ENCODE data around the gene UMODL1.

UMODL1 gene

GRCh38 chr21:42079939-42080787, 9.0 kb downstream of the UMODL1 start:
- Histone ChIP-seq H3K9me3 (ENCODE audit: control insufficient read depth, low read length) (no peaks in the 10 kb centered on the region), H3K4me1 (ENCODE audit: control insufficient read depth, insufficient read depth, low read length) (no peaks in the 10 kb centered on the region), H3K27me3 (ENCODE audit: control insufficient read depth, insufficient read depth, low read length, poor library complexity, severe bottlenecking) (no peaks in the 10 kb centered on the region), H3K27ac (ENCODE audit: insufficient read depth, low read depth, low read length, poor library complexity, severe bottlenecking) (no peak overlapping the region), H3K36me3 (ENCODE audit: control insufficient read depth, insufficient read depth, low read length) (no peaks in the 10 kb centered on the region), H3K4me3 (ENCODE audit: insufficient read depth, low read depth, low read length) (no peak overlapping the region)
- 91 to 92% methylated on average over 24 to 25 of the region's 25 CpGs for WGBS, 2 experiments

- Histone ChIP-seq H3K4me1 (ENCODE audit: control insufficient read depth, insufficient read depth, low read length) (no peaks in the 10 kb centered on the region), H3K9me3 (ENCODE audit: control insufficient read depth, low read length) (no peaks in the 10 kb centered on the region), H3K27me3 (ENCODE audit: control insufficient read depth, insufficient read depth, low read length, poor library complexity, severe bottlenecking) (no peaks in the 10 kb centered on the region), H3K27ac (ENCODE audit: insufficient read depth, low read depth, low read length, poor library complexity, severe bottlenecking) (no peak overlapping the region), H3K4me3 (ENCODE audit: insufficient read depth, low read depth, low read length) (no peak overlapping the region), H3K36me3 (ENCODE audit: control insufficient read depth, insufficient read depth, low read length) (no peaks in the 10 kb centered on the region)
- 91 to 93% methylated on average over 6 of the region's 6 CpGs for WGBS, 2 experiments
Measured at GRCh38 chr21:42080788-42081083, 9.6 kb downstream of the UMODL1 start.

GRCh38 chr21:42081138-42081537, 10.0 kb downstream of the UMODL1 start:
- Histone ChIP-seq H3K27me3 (ENCODE audit: control insufficient read depth, insufficient read depth, low read length, poor library complexity, severe bottlenecking) (no peaks in the 10 kb centered on the region), H3K4me1 (ENCODE audit: control insufficient read depth, insufficient read depth, low read length) (no peaks in the 10 kb centered on the region), H3K4me3 (ENCODE audit: insufficient read depth, low read depth, low read length) (no peak overlapping the region), H3K9me3 (ENCODE audit: control insufficient read depth, low read length) (no peaks in the 10 kb centered on the region), H3K27ac (ENCODE audit: insufficient read depth, low read depth, low read length, poor library complexity, severe bottlenecking) (no peak overlapping the region), H3K36me3 (ENCODE audit: control insufficient read depth, insufficient read depth, low read length) (no peaks in the 10 kb centered on the region)
- 72% methylated on average over 8 of the region's 8 CpGs for WGBS, 2 experiments

- no peak overlapping the region for H3K27ac ChIP-seq (ENCODE audit: insufficient read depth, low read depth, low read length, poor library complexity, severe bottlenecking)
- H3K9me3 ChIP-seq (ENCODE audit: control insufficient read depth, low read length): no peaks in the 10 kb centered on the region
- H3K4me3 ChIP-seq (ENCODE audit: insufficient read depth, low read depth, low read length): no peak overlapping the region
- no peaks in the 10 kb centered on the region for H3K36me3 ChIP-seq (ENCODE audit: control insufficient read depth, insufficient read depth, low read length)
- H3K4me1 ChIP-seq (ENCODE audit: control insufficient read depth, insufficient read depth, low read length): no peaks in the 10 kb centered on the region
- H3K27me3 ChIP-seq (ENCODE audit: control insufficient read depth, insufficient read depth, low read length, poor library complexity, severe bottlenecking): no peaks in the 10 kb centered on the region
- WGBS, 2 experiments: 86 to 87% methylated on average over 18 of the region's 18 CpGs
Measured at GRCh38 chr21:42081931-42082381, 10.8 kb downstream of the UMODL1 start.

GRCh38 chr21:42082501-42083360, 11.6 kb downstream of the UMODL1 start:
- no peaks in the 10 kb centered on the region for H3K9me3 ChIP-seq (ENCODE audit: control insufficient read depth, low read length)
- H3K4me3 ChIP-seq (ENCODE audit: insufficient read depth, low read depth, low read length): no peak overlapping the region
- 90% methylated on average over 22 of the region's 22 CpGs for WGBS, 2 experiments
- no peak overlapping the region for H3K27ac ChIP-seq (ENCODE audit: insufficient read depth, low read depth, low read length, poor library complexity, severe bottlenecking)
- H3K27me3 ChIP-seq (ENCODE audit: control insufficient read depth, insufficient read depth, low read length, poor library complexity, severe bottlenecking): no peaks in the 10 kb centered on the region
- H3K36me3 ChIP-seq (ENCODE audit: control insufficient read depth, insufficient read depth, low read length): no peaks in the 10 kb centered on the region
- no peaks in the 10 kb centered on the region for H3K4me1 ChIP-seq (ENCODE audit: control insufficient read depth, insufficient read depth, low read length)

- no peak overlapping the region for H3K27ac ChIP-seq (ENCODE audit: insufficient read depth, low read depth, low read length, poor library complexity, severe bottlenecking)
- no peak overlapping the region for H3K4me3 ChIP-seq (ENCODE audit: insufficient read depth, low read depth, low read length)
- no peaks in the 10 kb centered on the region for H3K36me3 ChIP-seq (ENCODE audit: control insufficient read depth, insufficient read depth, low read length)
- 93% methylated on average over 6 of the region's 6 CpGs for WGBS, 2 experiments
- no peaks in the 10 kb centered on the region for H3K9me3 ChIP-seq (ENCODE audit: control insufficient read depth, low read length)
- H3K27me3 ChIP-seq (ENCODE audit: control insufficient read depth, insufficient read depth, low read length, poor library complexity, severe bottlenecking): no peaks in the 10 kb centered on the region
- H3K4me1 ChIP-seq (ENCODE audit: control insufficient read depth, insufficient read depth, low read length): no peaks in the 10 kb centered on the region
Measured at GRCh38 chr21:42083361-42083690, 12.2 kb downstream of the UMODL1 start.

- WGBS, 2 experiments: 95% methylated on average over 12 of the region's 12 CpGs
- Histone ChIP-seq H3K27me3 (ENCODE audit: control insufficient read depth, insufficient read depth, low read length, poor library complexity, severe bottlenecking) (no peaks in the 10 kb centered on the region), H3K4me3 (ENCODE audit: insufficient read depth, low read depth, low read length) (no peak overlapping the region), H3K27ac (ENCODE audit: insufficient read depth, low read depth, low read length, poor library complexity, severe bottlenecking) (no peak overlapping the region), H3K9me3 (ENCODE audit: control insufficient read depth, low read length) (no peaks in the 10 kb centered on the region), H3K4me1 (ENCODE audit: control insufficient read depth, insufficient read depth, low read length) (no peaks in the 10 kb centered on the region), H3K36me3 (ENCODE audit: control insufficient read depth, insufficient read depth, low read length) (no peaks in the 10 kb centered on the region)
Measured at GRCh38 chr21:42084079-42084478, 13.0 kb downstream of the UMODL1 start.

- Histone ChIP-seq H3K36me3 (ENCODE audit: control insufficient read depth, insufficient read depth, low read length) (no peaks in the 10 kb centered on the region), H3K9me3 (ENCODE audit: control insufficient read depth, low read length) (no peaks in the 10 kb centered on the region), H3K27ac (ENCODE audit: insufficient read depth, low read depth, low read length, poor library complexity, severe bottlenecking) (no peak overlapping the region), H3K4me3 (ENCODE audit: insufficient read depth, low read depth, low read length) (no peak overlapping the region), H3K4me1 (ENCODE audit: control insufficient read depth, insufficient read depth, low read length) (no peaks in the 10 kb centered on the region), H3K27me3 (ENCODE audit: control insufficient read depth, insufficient read depth, low read length, poor library complexity, severe bottlenecking) (no peaks in the 10 kb centered on the region)
- WGBS, 2 experiments: 88 to 90% methylated on average over 16 of the region's 16 CpGs
Measured at GRCh38 chr21:42085246-42086077, 14.3 kb downstream of the UMODL1 start.

- Histone ChIP-seq H3K36me3 (ENCODE audit: control insufficient read depth, insufficient read depth, low read length) (no peaks in the 10 kb centered on the region), H3K4me1 (ENCODE audit: control insufficient read depth, insufficient read depth, low read length) (no peaks in the 10 kb centered on the region), H3K27me3 (ENCODE audit: control insufficient read depth, insufficient read depth, low read length, poor library complexity, severe bottlenecking) (no peaks in the 10 kb centered on the region), H3K27ac (ENCODE audit: insufficient read depth, low read depth, low read length, poor library complexity, severe bottlenecking) (no peak overlapping the region), H3K4me3 (ENCODE audit: insufficient read depth, low read depth, low read length) (no peak overlapping the region), H3K9me3 (ENCODE audit: control insufficient read depth, low read length) (no peaks in the 10 kb centered on the region)
- 88 to 92% methylated on average over 7 of the region's 7 CpGs for WGBS, 2 experiments
Measured at GRCh38 chr21:42086969-42087368, 15.9 kb downstream of the UMODL1 start.

GRCh38 chr21:42088148-42088547, 17.0 kb downstream of the UMODL1 start:
- H3K4me3 ChIP-seq (ENCODE audit: insufficient read depth, low read depth, low read length): no peak overlapping the region
- H3K27me3 ChIP-seq (ENCODE audit: control insufficient read depth, insufficient read depth, low read length, poor library complexity, severe bottlenecking): no peaks in the 10 kb centered on the region
- no peak overlapping the region for H3K27ac ChIP-seq (ENCODE audit: insufficient read depth, low read depth, low read length, poor library complexity, severe bottlenecking)
- 93% methylated on average over 14 of the region's 14 CpGs for WGBS, 2 experiments
- H3K36me3 ChIP-seq (ENCODE audit: control insufficient read depth, insufficient read depth, low read length): no peaks in the 10 kb centered on the region
- H3K9me3 ChIP-seq (ENCODE audit: control insufficient read depth, low read length): no peaks in the 10 kb centered on the region
- H3K4me1 ChIP-seq (ENCODE audit: control insufficient read depth, insufficient read depth, low read length): no peaks in the 10 kb centered on the region
